Measurements from ENCODE around the gene FTO.

The FTO gene

DNA sequence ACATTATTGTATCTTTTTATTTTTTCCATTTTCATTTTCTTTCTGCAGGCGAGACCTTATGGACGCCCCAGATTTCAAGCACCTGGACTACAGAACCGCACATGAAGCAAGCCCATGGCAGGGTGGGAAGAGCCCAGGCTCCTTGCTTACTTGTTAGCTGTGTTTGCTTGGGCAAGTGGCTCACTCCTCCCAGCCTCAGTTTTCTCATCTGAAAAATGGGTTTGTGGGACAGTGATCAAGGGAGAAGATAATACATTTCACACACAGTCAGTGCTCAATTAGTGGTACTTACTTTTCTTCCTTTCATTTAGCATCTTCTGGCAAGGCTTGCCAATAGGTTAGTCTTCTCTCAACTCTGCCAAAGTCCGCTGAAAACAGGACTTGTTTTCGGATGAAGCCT is 465.2 kb downstream of the FTO start:
- DNase-seq: no peak
- Histone ChIP-seq H3K4me1 (no peaks in the 10 kb centered on the region), H3K4me3 (no peak overlapping the region), H3K27me3 (peaks cover 0 to 12% of the 10 kb centered on the region in 2 donors), H3K9me3 (no peaks in the 10 kb centered on the region), H3K27ac (no peak overlapping the region), H3K36me3 (no peaks in the 10 kb centered on the region)
- TF ChIP-seq, protein P1, sequence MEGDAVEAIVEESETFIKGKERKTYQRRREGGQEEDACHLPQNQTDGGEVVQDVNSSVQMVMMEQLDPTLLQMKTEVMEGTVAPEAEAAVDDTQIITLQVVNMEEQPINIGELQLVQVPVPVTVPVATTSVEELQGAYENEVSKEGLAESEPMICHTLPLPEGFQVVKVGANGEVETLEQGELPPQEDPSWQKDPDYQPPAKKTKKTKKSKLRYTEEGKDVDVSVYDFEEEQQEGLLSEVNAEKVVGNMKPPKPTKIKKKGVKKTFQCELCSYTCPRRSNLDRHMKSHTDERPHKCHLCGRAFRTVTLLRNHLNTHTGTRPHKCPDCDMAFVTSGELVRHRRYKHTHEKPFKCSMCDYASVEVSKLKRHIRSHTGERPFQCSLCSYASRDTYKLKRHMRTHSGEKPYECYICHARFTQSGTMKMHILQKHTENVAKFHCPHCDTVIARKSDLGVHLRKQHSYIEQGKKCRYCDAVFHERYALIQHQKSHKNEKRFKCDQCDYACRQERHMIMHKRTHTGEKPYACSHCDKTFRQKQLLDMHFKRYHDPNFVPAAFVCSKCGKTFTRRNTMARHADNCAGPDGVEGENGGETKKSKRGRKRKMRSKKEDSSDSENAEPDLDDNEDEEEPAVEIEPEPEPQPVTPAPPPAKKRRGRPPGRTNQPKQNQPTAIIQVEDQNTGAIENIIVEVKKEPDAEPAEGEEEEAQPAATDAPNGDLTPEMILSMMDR (IDR thresholded peaks at IDR 0.05): no peak
- intact Hi-C loops (cut with DNase I; ENCODE audit: low total_unique reads): no loop called here

DNA sequence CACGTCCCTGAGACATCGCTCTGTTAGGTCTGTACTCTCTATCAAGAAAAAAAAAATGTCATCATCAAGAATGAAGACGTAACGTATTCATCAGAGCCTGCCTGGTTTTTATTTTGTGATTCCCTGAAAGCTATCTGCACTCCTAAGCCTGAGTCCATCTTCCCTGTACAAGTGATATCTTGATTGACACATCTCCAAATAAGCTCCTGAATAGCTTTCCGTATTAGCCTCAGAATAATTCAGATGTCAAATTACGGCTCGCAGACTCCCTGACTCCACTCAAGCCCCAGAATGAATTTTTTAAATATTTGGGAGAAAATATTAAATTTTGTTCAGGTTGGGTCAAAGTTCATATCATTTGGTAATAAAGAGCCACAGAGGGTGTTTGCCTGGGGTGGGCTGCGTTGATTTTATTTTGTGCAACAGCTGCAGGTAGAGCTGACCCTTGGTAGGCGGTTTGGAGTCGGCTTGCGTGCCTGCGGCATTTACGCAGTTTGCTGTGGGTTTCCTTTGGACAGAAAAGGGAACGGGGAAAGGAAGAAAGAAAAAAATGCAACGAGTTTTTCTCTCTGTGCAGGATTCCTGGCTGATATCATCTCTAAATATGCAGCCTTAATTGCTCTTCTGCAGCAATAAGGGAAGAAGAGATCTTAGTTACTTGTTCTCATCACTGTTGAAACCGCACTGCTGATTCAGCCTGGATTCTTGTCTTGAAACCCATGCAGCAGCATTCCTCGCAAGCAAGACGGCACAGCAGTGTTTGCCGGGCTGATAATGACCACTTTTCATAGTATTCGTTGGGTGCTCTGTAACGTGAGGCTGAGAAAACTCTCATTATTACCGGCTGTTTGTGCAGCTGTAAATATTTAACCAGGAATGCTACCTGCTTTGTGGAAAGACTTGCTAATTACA is 467.9 kb downstream of the FTO start:
- intact Hi-C loops (cut with DNase I; ENCODE audit: low total_unique reads): no loop called here

DNA sequence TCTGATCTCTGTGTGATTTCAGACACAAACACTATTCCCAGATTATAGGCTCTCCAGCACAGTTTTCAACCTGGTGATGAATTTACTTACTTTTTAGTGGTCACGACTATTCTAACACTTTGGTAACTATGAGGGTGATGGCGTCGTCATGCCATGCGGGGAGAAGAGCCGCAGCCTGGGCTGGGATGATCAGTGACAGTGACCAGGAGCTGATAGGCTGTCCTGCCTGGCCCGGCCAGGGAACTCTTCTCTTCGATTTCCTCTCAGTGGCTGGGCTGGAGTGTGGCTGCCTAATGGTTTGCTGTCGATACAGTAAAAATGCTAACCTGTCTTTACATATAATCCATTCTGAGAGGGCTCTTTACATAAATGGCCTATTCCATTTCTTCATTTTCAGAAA is 469.5 kb downstream of the FTO start:
- no peak for DNase-seq
- Histone ChIP-seq H3K36me3 (no peaks in the 10 kb centered on the region), H3K4me1 (no peaks in the 10 kb centered on the region), H3K4me3 (no peak overlapping the region), H3K9me3 (no peaks in the 10 kb centered on the region), H3K27me3 (peaks cover 0 to 31% of the 10 kb centered on the region in 2 donors), H3K27ac (no peak overlapping the region)
- intact Hi-C loops (cut with DNase I; ENCODE audit: low total_unique reads): no loop called here
- TF ChIP-seq, protein P1 (IDR thresholded peaks at IDR 0.05): no peak

More for the DNA sequence above, 467.9 kb downstream of the FTO start:
- no peak for DNase-seq
- peaks cover 0 to 18% of the 10 kb centered on the region in 2 donors for H3K27me3 ChIP-seq
- H3K27ac ChIP-seq: no peak overlapping the region
- no peaks in the 10 kb centered on the region for H3K4me1 ChIP-seq
- TF ChIP-seq, protein P1 (IDR thresholded peaks at IDR 0.05): no peak
- no peaks in the 10 kb centered on the region for H3K9me3 ChIP-seq
- H3K36me3 ChIP-seq: no peaks in the 10 kb centered on the region
- no peak overlapping the region for H3K4me3 ChIP-seq

DNA sequence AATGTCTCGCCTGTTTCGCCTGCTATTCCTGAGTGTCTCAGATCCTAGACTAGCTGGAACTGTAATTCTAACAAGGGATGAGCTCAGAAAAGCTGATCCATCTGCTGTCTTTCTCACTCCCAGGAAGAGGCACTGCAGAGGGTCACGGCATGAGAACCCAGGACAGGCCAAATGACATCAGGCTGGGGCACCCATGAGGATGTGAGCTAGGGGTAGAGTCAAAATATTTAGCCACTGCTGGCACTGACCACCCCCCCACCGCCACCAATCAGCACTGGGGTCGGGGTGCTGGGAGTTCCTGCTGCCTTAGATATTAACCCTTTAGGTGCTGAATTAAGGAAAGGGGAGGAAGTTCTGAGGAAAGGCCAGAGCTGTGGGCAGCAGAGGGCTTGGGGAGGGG is 470.2 kb downstream of the FTO start:
- no peak overlapping the region for H3K27ac ChIP-seq
- TF ChIP-seq, protein P1 (IDR thresholded peaks at IDR 0.05): no peak
- no peak for DNase-seq
- intact Hi-C loops (cut with DNase I; ENCODE audit: low total_unique reads): no loop called here
- H3K36me3 ChIP-seq: no peaks in the 10 kb centered on the region
- H3K27me3 ChIP-seq: peaks cover 0 to 36% of the 10 kb centered on the region in 2 donors
- no peaks in the 10 kb centered on the region for H3K9me3 ChIP-seq
- no peaks in the 10 kb centered on the region for H3K4me1 ChIP-seq
- H3K4me3 ChIP-seq: no peak overlapping the region

DNA sequence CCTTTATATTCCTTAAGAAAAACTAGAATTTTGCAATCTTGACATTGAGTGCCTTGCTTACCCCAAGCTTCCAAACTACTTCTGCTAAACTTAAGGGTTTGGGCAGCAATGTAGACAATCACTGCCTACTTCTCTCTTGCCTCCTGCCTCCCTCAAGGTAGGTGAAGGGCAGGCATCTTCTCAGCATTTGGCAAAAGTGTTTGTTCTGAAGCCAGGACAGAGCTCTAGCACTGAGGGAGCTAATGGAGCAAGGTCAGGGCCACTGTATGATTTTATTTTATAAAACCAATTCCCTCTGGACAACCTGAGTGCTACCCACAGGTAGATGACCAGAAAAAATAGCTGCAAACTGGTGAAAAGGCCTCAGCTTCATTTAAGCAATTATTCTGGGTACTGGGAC is 470.8 kb downstream of the FTO start:
- no peak for DNase-seq
- Histone ChIP-seq H3K27me3 (peaks cover 0 to 36% of the 10 kb centered on the region in 2 donors), H3K4me1 (no peaks in the 10 kb centered on the region), H3K4me3 (no peak overlapping the region), H3K36me3 (no peaks in the 10 kb centered on the region), H3K9me3 (no peaks in the 10 kb centered on the region), H3K27ac (no peak overlapping the region)
- intact Hi-C loops (cut with DNase I; ENCODE audit: low total_unique reads): no loop called here
- TF ChIP-seq, protein P1 (IDR thresholded peaks at IDR 0.05): no peak
